Caco-2 (cell line): Measurements from ENCODE around the gene OR5H1. TPM values are rescaled to one million over a fixed set of nuclear protein-coding genes. Genes with fewer than 3 reads are reported as not detected.
"Not testable (repeated sequence)": the region's sequence is repeated elsewhere in the genome, so short reads cannot be mapped to it uniquely, and the experiment has no call there.

ENCODE experiments used
- BruUV-seq: library from RNA; stranded (reverse); fragments of 400-500 nt; replicated peaks from 2 replicates; lab custom pipeline; 2021; lab: Mats Ljungman, UMichigan
- CTCF ChIA-PET: fragments of 300-600 bp; sonication (Branson Sonifier 250); formaldehyde crosslinking; loops from one replicate; lab custom pipeline; 2022; ENCODE audit warnings: antibody characterized with exemption; lab: Charles Lee
- POLR2A ChIA-PET: fragments of 300-600 bp; sonication (Branson Sonifier 250); formaldehyde crosslinking; loops from one replicate; lab custom pipeline; 2022; ENCODE audit warnings: antibody characterized with exemption; lab: Charles Lee
- DNase-seq, 2 experiments: peaks; one replicate each; pipeline versions ENCODE4 v3.0.0 to v3.0.0-alpha.2; 2020 to 2022
- H3K27me3 ChIP-seq: replicated peaks from 2 replicates; pipeline ENCODE4 v1.6.0; 2011; ENCODE audit warnings: low read length; ENCODE audit not compliant: control insufficient read depth, insufficient read depth
- H3K36me3 ChIP-seq: 2 replicates; pipeline ENCODE4 v1.5.1; 2011; ENCODE audit warnings: low read length; ENCODE audit not compliant: control insufficient read depth, insufficient read depth
- H3K4me1 ChIP-seq: fragments of 250-450 bp; sonication (Bioruptor Pico); 2 replicates; pipeline ENCODE4 v1.5.1; 2020; ENCODE audit warnings: mild to moderate bottlenecking
- H3K4me3 ChIP-seq: 2 replicates; pipeline ENCODE4 v1.5.1; 2011; ENCODE audit warnings: low read depth, mild to moderate bottlenecking, control low read depth, low read length
- H3K9me3 ChIP-seq: fragments of 250-450 bp; sonication (Bioruptor Pico); 2 replicates; pipeline ENCODE4 v1.5.1; 2020; ENCODE audit warnings: mild to moderate bottlenecking, moderate library complexity
- H3K27ac Mint-ChIP-seq: one replicate; pipeline ENCODE4 v1.8.0; 2022; ENCODE audit warnings: mixed read lengths; ENCODE audit not compliant: unreplicated experiment
- H3K27me3 Mint-ChIP-seq: one replicate; pipeline ENCODE4 v1.8.0; 2022; ENCODE audit warnings: mixed read lengths; ENCODE audit not compliant: insufficient read depth, unreplicated experiment
- H3K36me3 Mint-ChIP-seq: one replicate; pipeline ENCODE4 v1.8.0; 2022; ENCODE audit warnings: mild to moderate bottlenecking, mixed read lengths; ENCODE audit not compliant: insufficient read depth, unreplicated experiment
- H3K4me1 Mint-ChIP-seq: one replicate; pipeline ENCODE4 v1.8.0; 2022; ENCODE audit warnings: low read depth, mixed read lengths; ENCODE audit not compliant: unreplicated experiment
- H3K4me3 Mint-ChIP-seq: one replicate; pipeline ENCODE4 v1.8.0; 2022; ENCODE audit warnings: mild to moderate bottlenecking, moderate library complexity, mixed read lengths; ENCODE audit not compliant: unreplicated experiment
- H3K9me3 Mint-ChIP-seq: one replicate; pipeline ENCODE4 v1.8.0; 2022; ENCODE audit warnings: mixed read lengths; ENCODE audit not compliant: unreplicated experiment
- CTCF ChIP-seq, 2 experiments: fragments of 200-600 bp in 1 of 2; IDR thresholded peaks; 1 replicate in 1 of 2; 2 replicates in 1 of 2; pipeline versions ENCODE4 v1.5.1 to v1.8.0; 2011 to 2022; ENCODE audit warnings: antibody characterized with exemption in 1 of 2, control low read depth in 1 of 2, inconsistent platforms in 1 of 2, low read depth in 1 of 2, low read length in 1 of 2, mild to moderate bottlenecking in 1 of 2, moderate library complexity in 1 of 2; ENCODE audit not compliant: insufficient read depth in 1 of 2, severe bottlenecking in 1 of 2, unreplicated experiment in 1 of 2
- intact Hi-C: fragments of 100-400 bp; cut with micrococcal nuclease; formaldehyde crosslinking; loops from one replicate; pipeline ENCODE4 v1.10.0; 2022; ENCODE audit not compliant: unreplicated experiment
- total RNA-seq: library from RNA; stranded (reverse); gene quantifications from 2 replicates; pipeline ENCODE4 v1.2.3, GENCODE V29; 2022

Gene OR5H1
- total RNA-seq, 1 experiment from 2014 or later = not detected

GRCh38 chr3:98136631-98137030 lies 6.1 kb downstream of the OR5H1 start:
- no peaks in the 10 kb centered on the region for H3K4me1 ChIP-seq
- no peaks in the 10 kb centered on the region for H3K27me3 ChIP-seq
- Mint-ChIP-seq H3K4me1 (no peaks in the 10 kb centered on the region), H3K27ac (no peak overlapping the region), H3K4me3 (no peak overlapping the region), H3K27me3 (no peaks in the 10 kb centered on the region), H3K9me3 (no peaks in the 10 kb centered on the region), H3K36me3 (no peaks in the 10 kb centered on the region)
- no TSS peak for BruUV-seq
- H3K4me3 ChIP-seq = no peak overlapping the region
- intact Hi-C loops = no loop called here
- no peaks in the 10 kb centered on the region for H3K36me3 ChIP-seq
- TF ChIP-seq CTCF (IDR thresholded peaks at IDR 0.05; ENCODE audit: insufficient read depth in 1 of 2, low read depth in 1 of 2, low read length in 1 of 2, severe bottlenecking in 1 of 2, unreplicated experiment in 1 of 2) = no peak
- peaks cover 4% of the 10 kb centered on the region; the same call in 1 of the 2 replicates for H3K9me3 ChIP-seq
- ChIA-PET CTCF (no interaction called here), POLR2A (no interaction called here)
- no peak for DNase-seq

- peak overlapping the region; percentile 53 for H3K27ac Mint-ChIP-seq
- POLR2A ChIA-PET = not testable (repeated sequence)
Observed at GRCh38 chr3:98137826-98138557, 7.5 kb downstream of the OR5H1 start.

GRCh38 chr3:98140531-98140930 lies 10.0 kb downstream of the OR5H1 start:
- BruUV-seq = no TSS peak
- intact Hi-C loops = loop anchor here (1.0 kb wide), 1 partner anchor 43 kb away; no protein-coding TSS in a partner anchor

More at GRCh38 chr3:98137826-98138557, 7.5 kb downstream of the OR5H1 start:
- H3K4me3 ChIP-seq, H3K4me1 ChIP-seq, H3K9me3 Mint-ChIP-seq, CTCF ChIA-PET, H3K27me3 Mint-ChIP-seq, BruUV-seq, H3K27me3 ChIP-seq, H3K4me1 Mint-ChIP-seq, DNase-seq, intact Hi-C loops, H3K9me3 ChIP-seq, H3K36me3 Mint-ChIP-seq, H3K36me3 ChIP-seq: not testable (repeated sequence)
- peak overlapping the region; percentile 51 for H3K4me3 Mint-ChIP-seq

More at GRCh38 chr3:98140531-98140930, 10.0 kb downstream of the OR5H1 start:
- H3K4me3 Mint-ChIP-seq = no peak overlapping the region
- H3K27ac Mint-ChIP-seq = no peak overlapping the region
- H3K4me1 Mint-ChIP-seq = no peaks in the 10 kb centered on the region
- ChIA-PET CTCF (no interaction called here), POLR2A (no interaction called here)
- Histone ChIP-seq H3K4me1 (no peaks in the 10 kb centered on the region), H3K4me3 (no peak overlapping the region), H3K36me3 (no peaks in the 10 kb centered on the region), H3K9me3 (peaks cover 4% of the 10 kb centered on the region; the same call in 1 of the 2 replicates), H3K27me3 (no peaks in the 10 kb centered on the region)
- H3K36me3 Mint-ChIP-seq = no peaks in the 10 kb centered on the region
- H3K27me3 Mint-ChIP-seq = no peaks in the 10 kb centered on the region
- DNase-seq = no peak
- H3K9me3 Mint-ChIP-seq = no peaks in the 10 kb centered on the region
- TF ChIP-seq CTCF (IDR thresholded peaks at IDR 0.05; ENCODE audit: insufficient read depth in 1 of 2, low read depth in 1 of 2, low read length in 1 of 2, severe bottlenecking in 1 of 2, unreplicated experiment in 1 of 2) = no peak
